NCI-H146 (cell line): ENCODE results near the gene BCAN.

Experiments
- DNase-seq: peaks from one replicate; lab custom pipeline; 2025; lab: John Stamatoyannopoulos, UW

BCAN gene

GRCh38 chr1:156677616-156678596 is 36.0 kb downstream of the BCAN start:
- peak; percentile 70 for DNase-seq

DNA sequence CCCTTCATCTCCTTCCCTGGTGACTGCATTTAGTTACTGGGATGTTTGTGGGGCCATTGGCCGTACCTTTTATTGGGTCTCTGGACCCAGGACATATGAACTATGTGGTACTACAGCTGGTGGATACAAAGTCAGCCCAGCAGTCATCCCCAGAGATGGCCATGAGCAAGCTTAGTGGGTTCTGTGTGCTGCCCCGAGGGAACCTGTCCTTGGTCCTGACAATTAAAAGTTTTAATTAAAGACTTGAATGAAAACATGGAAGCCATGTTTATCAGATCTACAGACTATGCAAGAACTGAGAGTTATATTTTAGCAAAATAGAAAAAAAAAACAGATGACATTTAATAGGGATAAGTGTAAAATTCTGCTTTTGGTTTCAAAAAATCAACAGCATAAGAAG is 38.1 kb downstream of the BCAN start:
- no peak for DNase-seq

GRCh38 chr1:156681196-156681960 is 39.5 kb downstream of the BCAN start:
- DNase-seq, result no peak

GRCh38 chr1:156682166-156682890 is 40.4 kb downstream of the BCAN start:
- DNase-seq, result no peak

DNA sequence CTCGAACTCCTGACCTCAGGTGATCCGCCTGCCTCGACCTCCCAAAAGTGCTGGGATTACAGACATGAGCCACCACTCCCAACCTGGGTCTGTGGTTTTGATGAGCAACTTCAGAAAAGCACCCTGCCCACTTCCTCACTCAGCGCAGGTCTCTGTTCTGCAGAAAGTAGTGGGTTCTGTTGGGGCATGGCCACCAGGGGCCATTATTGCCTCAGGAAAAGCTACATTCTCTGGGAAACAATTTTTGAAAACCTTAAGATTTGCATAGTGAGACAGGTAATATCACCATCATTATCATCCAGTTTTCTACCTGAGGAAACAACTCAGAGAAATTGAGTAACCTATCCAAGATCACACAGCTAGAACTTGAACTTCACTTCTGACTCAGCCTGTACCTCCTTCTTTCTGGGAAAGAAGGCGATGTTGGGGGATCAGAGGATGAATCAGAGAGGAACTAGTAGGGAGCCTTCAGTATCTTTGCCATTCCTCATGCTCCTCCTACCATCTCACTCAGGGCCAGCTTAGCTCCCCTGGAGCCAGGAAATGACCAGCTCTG is 42.4 kb downstream of the BCAN start:
- no peak for DNase-seq

DNA sequence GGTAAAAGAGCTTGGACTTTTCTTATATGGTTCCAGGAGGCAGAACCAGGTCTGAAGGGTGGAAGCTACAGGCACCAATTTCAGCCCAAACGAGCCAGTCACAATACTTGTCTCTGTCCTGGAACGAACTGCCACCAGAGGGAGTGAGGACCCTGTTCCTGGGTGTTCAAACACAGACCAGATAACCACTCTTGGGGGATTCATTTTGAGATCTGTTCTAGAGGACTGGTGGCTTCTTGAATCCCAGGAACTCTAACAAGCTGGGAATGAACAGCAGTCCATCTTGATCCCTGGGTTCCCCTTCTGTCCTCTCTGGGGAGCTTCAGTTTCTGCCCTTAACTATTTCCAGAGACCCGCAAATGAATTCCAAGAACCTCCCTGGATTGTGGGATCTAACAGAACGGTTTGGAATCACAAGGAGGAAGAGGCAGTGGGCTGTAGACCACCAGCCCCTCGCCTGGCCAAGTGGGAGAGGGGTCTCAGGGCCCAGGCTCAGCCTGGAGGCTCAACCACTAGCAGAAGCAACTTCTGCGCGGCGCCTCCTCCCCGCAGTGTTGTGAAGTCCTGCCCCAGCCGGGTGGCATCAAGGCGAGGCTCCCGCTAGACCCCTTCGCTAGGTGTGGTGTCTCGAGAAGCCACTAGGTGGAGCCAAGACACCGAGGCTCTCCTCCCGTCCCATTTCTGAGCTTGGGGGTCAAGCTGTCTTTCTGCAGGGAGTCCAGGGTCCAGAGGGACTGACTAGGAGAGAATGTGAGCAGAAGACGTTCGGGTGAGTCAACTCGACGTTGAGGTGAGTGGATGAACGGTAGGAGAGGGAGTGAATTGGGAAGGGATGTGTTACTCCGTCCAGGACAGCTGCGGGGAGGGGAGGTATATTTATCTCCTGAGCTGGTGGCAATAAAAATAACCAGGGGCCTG is 47.4 kb downstream of the BCAN start:
- DNase-seq, result peak; percentile 76

DNA sequence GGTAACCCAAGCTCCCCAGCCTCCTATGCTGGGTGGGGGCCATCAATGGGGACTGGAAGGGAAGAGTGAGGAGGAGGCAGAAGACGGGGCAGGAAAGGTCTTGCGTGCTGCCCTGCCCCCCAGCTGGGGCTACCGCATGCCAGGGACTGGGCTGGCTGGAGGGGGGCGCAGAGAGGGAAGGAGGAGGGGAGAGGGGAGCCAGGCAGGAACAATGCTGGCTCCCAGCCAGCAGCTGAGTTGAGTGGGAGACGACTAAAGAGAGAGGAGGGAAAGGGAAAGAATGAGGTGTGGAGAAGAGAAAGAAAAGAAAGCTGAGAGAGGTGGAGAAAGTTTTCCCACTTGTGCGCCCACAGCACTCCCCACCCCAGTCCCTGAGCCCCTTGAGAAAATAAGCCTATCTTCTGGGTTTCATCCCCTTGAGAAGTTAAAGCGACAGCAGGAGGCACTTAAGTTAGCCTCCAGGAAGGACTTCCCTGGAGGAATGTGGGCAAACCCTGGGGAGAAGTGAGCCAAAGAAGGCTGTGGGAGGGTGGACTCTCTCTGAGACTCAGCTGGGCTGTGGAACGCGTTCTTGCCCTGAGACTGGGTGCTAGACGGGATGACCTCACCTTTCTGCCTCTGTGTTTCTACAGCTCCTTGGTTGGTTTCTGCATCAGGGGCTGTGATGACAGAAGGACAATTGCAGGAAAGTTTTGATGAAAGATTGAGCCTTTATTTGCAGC is 48.2 kb downstream of the BCAN start:
- no peak for DNase-seq

GRCh38 chr1:156690675-156691036 is 48.7 kb downstream of the BCAN start:
- no peak for DNase-seq

DNA sequence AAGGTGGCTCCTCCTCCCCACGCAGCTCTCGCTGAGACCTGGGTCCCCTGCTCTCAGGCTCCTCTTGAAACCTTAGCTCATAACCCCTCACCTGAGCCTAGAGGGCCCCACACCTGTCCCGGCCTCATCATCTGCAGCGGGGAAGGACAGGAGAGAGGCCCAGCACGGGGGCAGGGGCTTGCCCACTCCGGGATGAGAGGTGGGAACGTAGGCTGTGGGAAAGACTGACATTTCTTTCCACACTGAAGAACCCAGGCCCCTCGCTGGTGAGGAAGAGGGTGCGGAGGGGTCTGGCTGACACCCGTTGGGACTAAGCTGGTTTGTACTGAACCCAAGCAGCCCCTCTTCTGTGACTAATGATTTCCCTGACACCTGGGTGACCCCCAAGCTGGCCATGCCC is 49.3 kb downstream of the BCAN start:
- no peak for DNase-seq

DNA sequence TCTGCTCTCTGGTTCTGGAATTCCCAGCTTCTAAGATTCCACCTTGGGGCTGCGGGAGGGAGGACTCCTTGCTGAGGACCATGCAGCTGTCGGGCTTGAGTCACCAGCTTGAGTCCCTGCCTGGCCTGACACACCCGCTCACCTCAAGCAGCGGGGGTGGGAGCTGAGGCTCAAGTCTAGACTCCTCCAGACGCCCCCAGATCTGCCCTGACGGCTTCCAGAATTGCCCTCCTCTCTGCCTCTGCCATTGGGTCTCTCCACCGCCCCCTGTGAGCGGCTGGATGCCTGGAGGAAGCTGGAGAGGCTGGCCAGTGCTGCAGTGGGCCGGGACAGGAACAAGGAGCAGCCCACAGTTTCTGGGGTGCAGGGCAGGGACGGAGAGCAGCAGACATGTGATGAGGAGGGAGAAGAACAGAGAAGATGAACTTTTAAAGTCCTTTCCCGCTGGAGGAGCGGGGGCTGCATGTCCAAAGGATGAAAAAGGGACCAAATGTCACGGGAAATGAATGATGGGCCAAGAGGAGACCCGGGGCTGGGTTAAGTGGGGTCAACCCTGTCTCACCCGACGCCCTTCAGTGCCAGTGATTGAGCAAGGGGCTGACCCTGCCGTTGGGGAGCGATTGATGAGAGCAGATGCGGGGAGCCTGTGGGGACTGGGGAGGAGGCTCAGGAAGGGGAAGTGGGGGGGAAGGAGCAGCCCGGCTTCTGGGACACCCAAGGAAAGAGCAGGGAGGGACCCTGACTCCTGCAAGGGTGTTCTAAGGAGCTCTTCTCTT is 49.9 kb downstream of the BCAN start:
- no peak for DNase-seq

DNA sequence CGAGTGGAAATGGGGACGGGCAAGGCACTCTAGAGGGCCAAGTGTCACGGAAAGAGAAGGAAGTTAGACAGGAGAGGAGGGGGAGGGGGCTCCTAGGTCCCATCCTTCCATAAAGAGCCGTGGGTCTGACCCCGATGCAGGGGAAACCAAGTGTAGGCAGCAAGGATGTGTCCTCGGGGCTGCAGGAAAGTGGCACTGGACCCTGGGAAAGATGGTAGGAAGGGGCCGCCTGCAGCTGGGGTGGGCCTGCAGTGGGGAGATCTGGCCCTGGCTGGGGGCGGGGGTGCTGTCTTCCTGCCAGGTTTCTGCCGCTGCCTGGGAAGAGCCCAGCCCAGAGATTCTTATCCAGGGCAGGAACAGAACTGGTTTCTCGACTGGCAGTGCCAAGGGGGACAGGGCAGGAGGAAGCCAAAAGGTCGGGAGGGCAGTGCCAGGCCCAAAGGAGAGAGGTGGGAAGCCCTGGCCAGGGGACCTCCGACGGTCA is 50.6 kb downstream of the BCAN start:
- no peak for DNase-seq

DNA sequence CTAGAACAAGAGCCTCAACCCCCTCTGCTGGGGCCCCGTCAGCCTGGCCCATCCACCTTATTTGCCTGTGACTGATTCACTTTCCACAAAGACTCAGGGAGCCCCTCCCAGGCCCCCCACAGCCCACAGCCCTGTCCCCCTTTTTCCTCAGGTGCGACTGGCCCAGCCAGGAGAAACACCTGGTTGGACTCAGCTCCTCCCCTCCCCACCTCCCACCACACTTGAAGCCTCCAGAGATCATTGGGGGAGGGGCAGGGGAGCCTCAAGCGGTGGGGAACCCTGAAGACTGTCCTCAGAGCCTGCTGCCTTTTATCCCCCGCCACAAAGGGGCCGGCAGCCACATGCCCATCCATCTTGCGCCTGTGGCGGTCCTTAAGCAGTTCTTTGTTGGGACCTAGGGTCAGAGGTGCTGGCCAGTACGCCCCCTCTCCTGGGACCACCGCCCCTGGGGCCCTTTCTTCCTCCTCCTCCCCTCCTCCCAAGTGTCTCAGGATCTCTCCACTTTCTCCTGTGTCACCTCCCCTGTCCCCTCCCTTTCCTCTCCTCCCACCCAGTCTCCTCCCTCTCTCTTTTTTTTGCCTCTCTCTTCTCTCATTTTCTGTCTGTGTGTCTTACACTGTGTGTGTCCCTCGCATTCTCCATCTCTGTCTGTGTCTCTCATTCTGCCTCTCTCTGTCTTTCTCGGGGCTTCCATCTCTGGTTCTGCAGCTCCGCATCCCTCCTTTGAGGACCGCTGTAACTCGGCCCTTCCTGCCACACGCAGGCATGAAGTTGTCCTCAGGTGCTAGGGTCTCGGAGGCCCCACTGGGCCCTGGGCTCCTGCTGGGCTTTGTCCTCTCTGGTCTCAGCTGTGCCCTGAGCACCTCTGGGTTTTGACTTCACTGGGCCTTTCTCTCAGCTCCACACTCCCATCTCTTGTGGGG is 51.3 kb downstream of the BCAN start:
- peak; percentile 82 for DNase-seq

- no peak for DNase-seq
Measured at GRCh38 chr1:156693848-156694689, 52.2 kb downstream of the BCAN start.

DNA sequence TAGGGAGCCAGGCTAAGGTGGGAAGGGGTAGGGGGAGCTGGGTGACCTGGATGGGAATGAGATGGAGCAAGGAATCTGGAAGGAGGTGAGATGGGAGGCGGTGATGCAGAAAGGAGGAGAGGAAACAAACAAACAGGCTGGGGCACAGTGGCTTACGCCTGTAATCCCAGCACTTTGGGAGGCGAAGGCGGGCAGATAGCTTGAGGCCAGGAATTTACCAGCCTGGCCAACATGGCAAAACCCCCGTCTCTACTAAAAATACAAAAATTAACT is 52.7 kb downstream of the BCAN start:
- DNase-seq, result no peak

DNA sequence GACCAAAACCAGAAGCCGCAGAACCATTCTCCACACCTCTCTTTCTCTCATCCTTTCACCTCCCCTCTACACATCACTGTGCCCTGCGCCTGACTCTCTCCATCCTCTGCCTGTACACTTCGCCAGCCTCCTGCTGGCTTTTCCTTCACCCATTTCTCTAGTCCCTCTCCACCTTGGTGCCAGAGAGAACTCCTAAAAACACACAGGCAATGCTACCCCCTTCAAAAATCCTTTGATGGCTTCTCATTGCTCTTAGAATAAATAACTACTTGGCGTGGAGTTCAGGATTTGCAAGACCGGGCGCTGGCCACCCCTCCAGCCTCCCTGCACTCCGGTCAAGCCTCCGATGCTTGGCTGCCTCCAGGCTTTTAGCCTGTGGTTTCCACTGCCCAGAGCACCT is 54.8 kb downstream of the BCAN start:
- DNase-seq, result no peak

GRCh38 chr1:156697481-156697880 is 55.6 kb downstream of the BCAN start:
- DNase-seq, result no peak

DNA sequence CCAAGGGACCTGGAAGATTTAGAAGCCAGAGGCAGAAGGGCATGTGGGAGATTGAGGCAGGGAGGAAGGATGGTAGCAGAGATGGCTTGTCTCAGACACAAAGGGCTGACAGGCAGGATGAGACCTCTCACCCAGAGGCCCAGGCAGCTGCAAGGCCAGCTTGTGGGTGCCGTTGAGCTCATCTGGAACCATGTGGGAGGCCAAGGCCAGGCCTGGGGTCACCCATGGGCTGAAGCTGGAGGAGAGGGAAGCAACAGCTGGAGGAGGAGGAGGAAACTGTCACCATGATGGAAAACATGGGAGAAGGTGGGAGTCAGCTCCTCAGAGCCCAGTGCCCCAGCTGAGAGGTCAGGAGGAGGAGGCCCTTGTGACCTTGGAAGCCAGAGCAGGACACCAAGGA is 57.1 kb downstream of the BCAN start:
- DNase-seq, result no peak
